ENCODE results near the gene CIRBP. TPM values are rescaled to one million over a fixed set of nuclear protein-coding genes. Genes with fewer than 3 reads are reported as not detected.

CIRBP gene
- total and polyA plus RNA-seq, 2 of the 13 experiments (the other 11 are each of a cell fraction or from before 2014, with no cell fraction given) = 133 to 140 TPM

GRCh38 chr19:1290703-1291651, 21.8 kb downstream of the CIRBP start (continued):
- TF ChIP-seq ZFP37 (CRISPR knock-in tag; IDR thresholded peaks at IDR 0.05; ENCODE audit: borderline replicate concordance) (peak; percentile 81; the same call in 1 of the 2 replicates), ADNP (CRISPR knock-in tag; IDR thresholded peaks at IDR 0.05) (peak; percentile 51; the same call in 1 of the 2 replicates), HNF1A (IDR thresholded peaks at IDR 0.05; ENCODE audit: low read depth) (0 out of 2 replicates have a peak, but pooled peaks have one; percentile 35), HNF1A (CRISPR knock-in tag; IDR thresholded peaks at IDR 0.05; ENCODE audit: borderline replicate concordance) (peak; percentile 64), IRF1 (CRISPR knock-in tag; IDR thresholded peaks at IDR 0.05; ENCODE audit: low read depth) (peak; percentile 85; the same call in 1 of the 2 replicates), ZC3H13 (CRISPR knock-in tag; IDR thresholded peaks at IDR 0.05) (peak; percentile 80; the same call in 1 of the 2 replicates), PBX2 (CRISPR knock-in tag; IDR thresholded peaks at IDR 0.05) (no peak), NFE2L2 (IDR thresholded peaks at IDR 0.05; ENCODE audit: low read length) (no peak), KLF9 (CRISPR knock-in tag; IDR thresholded peaks at IDR 0.05; ENCODE audit: low read depth) (no peak), ZNF276 (CRISPR knock-in tag; IDR thresholded peaks at IDR 0.05; ENCODE audit: low read depth) (peak; percentile 71)

All from HepG2 (cell line).